GM19324 (cell line): Measurements from ENCODE around the gene SDC1.

Experiments used
- ATAC-seq: cut with Tn5 transposase; IDR thresholded peaks from one replicate; pipeline ENCODE4 v1.9.1; 2021; ENCODE audit warnings: mild to moderate bottlenecking, moderate library complexity; ENCODE audit not compliant: unreplicated experiment, low FRiP score

SDC1 gene

GRCh38 chr2:20173496-20174402, 51.2 kb downstream of the SDC1 start:
- ATAC-seq = no peak

GRCh38 chr2:20173064-20173463, 51.9 kb downstream of the SDC1 start:
- ATAC-seq = no peak

- ATAC-seq = no peak
Observed at GRCh38 chr2:20172273-20173055, 52.5 kb downstream of the SDC1 start.

- ATAC-seq = no peak
Observed at GRCh38 chr2:20171445-20171977, 53.4 kb downstream of the SDC1 start.

- ATAC-seq = no peak
Observed at GRCh38 chr2:20170704-20171250, 54.2 kb downstream of the SDC1 start.

GRCh38 chr2:20169796-20170703, 54.9 kb downstream of the SDC1 start:
- ATAC-seq = no peak

GRCh38 chr2:20168727-20169696, 55.9 kb downstream of the SDC1 start:
- ATAC-seq = no peak

GRCh38 chr2:20168048-20168726, 56.7 kb downstream of the SDC1 start:
- ATAC-seq = no peak

GRCh38 chr2:20167356-20167755, 57.6 kb downstream of the SDC1 start:
- ATAC-seq = no peak

- ATAC-seq = no peak
Observed at GRCh38 chr2:20165677-20166509, 59.0 kb downstream of the SDC1 start.

- ATAC-seq = no peak
Observed at GRCh38 chr2:20164734-20165478, 60.0 kb downstream of the SDC1 start.

- no peak for ATAC-seq
Observed at GRCh38 chr2:20164061-20164733, 60.7 kb downstream of the SDC1 start.

GRCh38 chr2:20159411-20160070, 65.4 kb downstream of the SDC1 start:
- no peak for ATAC-seq

GRCh38 chr2:20157193-20157891, 67.6 kb downstream of the SDC1 start:
- no peak for ATAC-seq

- ATAC-seq = no peak
Observed at GRCh38 chr2:20156836-20157192, 68.1 kb downstream of the SDC1 start.
